ENCODE measurements around the gene TENT5C. TPM values are rescaled to one million over a fixed set of nuclear protein-coding genes. Genes with fewer than 3 reads are reported as not detected.

Gene TENT5C
- total RNA-seq, 1 experiment from 2014 or later, result 1.4 TPM

DNA sequence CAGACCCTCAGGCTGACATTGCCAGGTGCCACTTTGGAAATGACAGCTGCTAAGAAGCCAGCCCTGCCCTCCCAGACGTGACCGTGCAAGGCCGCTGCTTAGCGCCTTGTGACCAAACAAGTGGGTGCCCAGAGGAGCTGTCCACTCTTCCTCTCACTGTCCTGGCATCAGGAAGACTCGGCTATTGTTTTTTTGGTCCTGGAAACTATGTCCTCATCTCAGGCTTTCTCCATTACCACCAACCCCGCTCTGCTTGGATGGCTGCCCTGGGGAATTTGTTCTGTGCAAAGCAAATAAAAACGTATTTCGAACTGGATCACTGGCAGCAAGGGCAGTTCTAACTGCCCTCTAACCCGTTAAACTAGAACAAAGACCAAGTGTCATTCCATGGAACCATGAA lies 13.7 kb upstream of the TENT5C start:
- Histone ChIP-seq H3K27ac (ENCODE audit: low read depth, low read length) (no peak overlapping the region), H3K4me1 (ENCODE audit: control insufficient read depth in 1 of 2, insufficient read depth in 2 of 2, low read length in 2 of 2) (no peaks in the 10 kb centered on the region), H4K20me1 (ENCODE audit: insufficient read depth) (no peaks in the 10 kb centered on the region), H2AFZ (ENCODE audit: low read depth, low read length, poor library complexity, severe bottlenecking) (no peak overlapping the region), H3K36me3 (ENCODE audit: control insufficient read depth in 1 of 2, insufficient read depth in 2 of 2, low read length in 2 of 2) (no peaks in the 10 kb centered on the region), H3K4me2 (ENCODE audit: low read length) (no peak overlapping the region), H3K9me2 (ENCODE audit: insufficient read depth) (no peaks in the 10 kb centered on the region), H3K4me3 (replicated peaks in 1 of 2; ENCODE audit: low read depth in 1 of 2, low read length in 2 of 2) (no peak overlapping the region), H3K9ac (ENCODE audit: low read length) (no peak overlapping the region), H3K27me3 (ENCODE audit: insufficient read depth, low read length) (no peaks in the 10 kb centered on the region), H3K79me2 (ENCODE audit: insufficient read depth, low read length) (no peaks in the 10 kb centered on the region), H3K9me3 (ENCODE audit: control insufficient read depth in 1 of 2, insufficient read depth in 1 of 2, low read depth in 1 of 2, low read length in 2 of 2) (no peaks in the 10 kb centered on the region)
- intact Hi-C loops (cut with micrococcal nuclease), result no loop called here
- ChIA-PET CTCF (no interaction called here), RAD21 (ENCODE audit: low non-redundant PET in 1 of 2, low total read pairs in 2 of 2, uncharacterized antibody in 2 of 2, unreplicated experiment in 2 of 2) (no interaction called here), POLR2A (no interaction called here)
- TF ChIP-seq, protein P1, sequence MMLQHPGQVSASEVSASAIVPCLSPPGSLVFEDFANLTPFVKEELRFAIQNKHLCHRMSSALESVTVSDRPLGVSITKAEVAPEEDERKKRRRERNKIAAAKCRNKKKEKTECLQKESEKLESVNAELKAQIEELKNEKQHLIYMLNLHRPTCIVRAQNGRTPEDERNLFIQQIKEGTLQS (IDR thresholded peaks at IDR 0.05), result no peak
- TF ChIP-seq, protein P2, sequence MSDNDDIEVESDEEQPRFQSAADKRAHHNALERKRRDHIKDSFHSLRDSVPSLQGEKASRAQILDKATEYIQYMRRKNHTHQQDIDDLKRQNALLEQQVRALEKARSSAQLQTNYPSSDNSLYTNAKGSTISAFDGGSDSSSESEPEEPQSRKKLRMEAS (IDR thresholded peaks at IDR 0.05), result no peak
- TF ChIP-seq EGR1 (IDR thresholded peaks at IDR 0.05; ENCODE audit: low read depth) (no peak), FOSL1 (IDR thresholded peaks at IDR 0.05; ENCODE audit: low read depth) (no peak), SRF (IDR thresholded peaks at IDR 0.05; ENCODE audit: low read depth) (no peak)
- TF ChIP-seq, protein P3, sequence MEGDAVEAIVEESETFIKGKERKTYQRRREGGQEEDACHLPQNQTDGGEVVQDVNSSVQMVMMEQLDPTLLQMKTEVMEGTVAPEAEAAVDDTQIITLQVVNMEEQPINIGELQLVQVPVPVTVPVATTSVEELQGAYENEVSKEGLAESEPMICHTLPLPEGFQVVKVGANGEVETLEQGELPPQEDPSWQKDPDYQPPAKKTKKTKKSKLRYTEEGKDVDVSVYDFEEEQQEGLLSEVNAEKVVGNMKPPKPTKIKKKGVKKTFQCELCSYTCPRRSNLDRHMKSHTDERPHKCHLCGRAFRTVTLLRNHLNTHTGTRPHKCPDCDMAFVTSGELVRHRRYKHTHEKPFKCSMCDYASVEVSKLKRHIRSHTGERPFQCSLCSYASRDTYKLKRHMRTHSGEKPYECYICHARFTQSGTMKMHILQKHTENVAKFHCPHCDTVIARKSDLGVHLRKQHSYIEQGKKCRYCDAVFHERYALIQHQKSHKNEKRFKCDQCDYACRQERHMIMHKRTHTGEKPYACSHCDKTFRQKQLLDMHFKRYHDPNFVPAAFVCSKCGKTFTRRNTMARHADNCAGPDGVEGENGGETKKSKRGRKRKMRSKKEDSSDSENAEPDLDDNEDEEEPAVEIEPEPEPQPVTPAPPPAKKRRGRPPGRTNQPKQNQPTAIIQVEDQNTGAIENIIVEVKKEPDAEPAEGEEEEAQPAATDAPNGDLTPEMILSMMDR (IDR thresholded peaks at IDR 0.05 in 2 of 3, conservative IDR thresholded peaks at IDR 0.05 in 1 of 3; ENCODE audit: borderline replicate concordance in 1 of 3, insufficient read depth in 1 of 3, low read depth in 2 of 3, low read length in 2 of 3), result no peak
- DNase-seq (ENCODE audit: low read depth, low spot score), result no peak
- BruUV-seq (replicated peaks), result no TSS peak
- ATAC-seq, result no peak

DNA sequence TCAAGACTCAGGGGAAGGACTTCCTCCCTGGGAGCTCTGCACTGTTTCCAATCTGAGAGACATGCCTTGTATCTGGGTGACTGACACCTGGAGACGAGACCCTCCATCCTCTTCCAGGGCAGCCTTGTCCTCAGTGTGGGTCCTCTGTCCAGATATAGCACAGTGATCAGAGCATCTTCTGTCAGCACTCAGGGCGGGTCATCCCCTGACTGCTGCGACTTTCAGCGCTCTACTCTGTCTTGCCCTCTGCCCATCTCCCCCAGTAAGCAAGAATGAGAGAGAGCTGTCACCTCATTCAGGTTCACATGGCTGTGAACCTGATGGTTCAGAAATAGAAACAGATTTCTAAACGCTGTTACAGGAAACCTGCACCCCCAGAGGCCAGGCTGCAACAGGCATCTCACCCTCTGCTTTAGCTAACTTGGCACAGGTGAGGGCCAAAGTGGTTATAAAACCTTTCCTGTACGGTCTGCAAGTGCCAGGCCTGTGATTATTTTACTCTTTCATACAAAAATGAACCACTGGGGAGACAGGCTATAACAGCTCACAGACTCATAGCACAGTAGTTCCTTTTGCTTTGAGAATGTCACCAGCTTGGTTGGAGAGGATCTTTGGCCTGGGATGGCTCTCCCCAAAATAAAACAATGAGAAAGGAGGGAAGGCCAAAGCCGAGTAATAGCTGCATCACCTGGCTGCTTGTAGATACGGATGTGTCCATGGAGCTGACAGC lies 11.4 kb upstream of the TENT5C start:
- no peaks in the 10 kb centered on the region for H3K9me2 ChIP-seq (ENCODE audit: insufficient read depth)
- no peaks in the 10 kb centered on the region for H4K20me1 ChIP-seq (ENCODE audit: insufficient read depth)
- DNase-seq (ENCODE audit: low read depth, low spot score) (no peak), ATAC-seq (no peak)
- ChIA-PET POLR2A (no interaction called here), CTCF (no interaction called here), RAD21 (ENCODE audit: low non-redundant PET in 1 of 2, low total read pairs in 2 of 2, uncharacterized antibody in 2 of 2, unreplicated experiment in 2 of 2) (no interaction called here)
- no peaks in the 10 kb centered on the region for H3K9me3 ChIP-seq (ENCODE audit: control insufficient read depth in 1 of 2, insufficient read depth in 1 of 2, low read depth in 1 of 2, low read length in 2 of 2)
- no peak overlapping the region for H3K27ac ChIP-seq (ENCODE audit: low read depth, low read length)
- no peaks in the 10 kb centered on the region for H3K36me3 ChIP-seq (ENCODE audit: control insufficient read depth in 1 of 2, insufficient read depth in 2 of 2, low read length in 2 of 2)
- H2AFZ ChIP-seq (ENCODE audit: low read depth, low read length, poor library complexity, severe bottlenecking), result no peak overlapping the region
- H3K9ac ChIP-seq (ENCODE audit: low read length), result no peak overlapping the region
- H3K27me3 ChIP-seq (ENCODE audit: insufficient read depth, low read length), result no peaks in the 10 kb centered on the region
- H3K79me2 ChIP-seq (ENCODE audit: insufficient read depth, low read length), result no peaks in the 10 kb centered on the region
- H3K4me2 ChIP-seq (ENCODE audit: low read length), result no peak overlapping the region
- no TSS peak for BruUV-seq (replicated peaks)
- no peak overlapping the region for H3K4me3 ChIP-seq (replicated peaks in 1 of 2; ENCODE audit: low read depth in 1 of 2, low read length in 2 of 2)
- H3K4me1 ChIP-seq (ENCODE audit: control insufficient read depth in 1 of 2, insufficient read depth in 2 of 2, low read length in 2 of 2), result no peaks in the 10 kb centered on the region
- intact Hi-C loops (cut with micrococcal nuclease), result no loop called here
- TF ChIP-seq, protein P2 (IDR thresholded peaks at IDR 0.05), result no peak
- TF ChIP-seq TCF7L2 (IDR thresholded peaks at IDR 0.05; ENCODE audit: borderline replicate concordance, extremely low read depth, insufficient read depth, insufficient read length) (no peak), ELF1 (IDR thresholded peaks at IDR 0.05; ENCODE audit: borderline replicate concordance, low read depth) (no peak), EZH2 (IDR thresholded peaks at IDR 0.05) (no peak), POLR2AphosphoS5 (IDR thresholded peaks at IDR 0.05; ENCODE audit: low read depth, low read length) (no peak), SRF (IDR thresholded peaks at IDR 0.05; ENCODE audit: low read depth) (no peak), JUND (IDR thresholded peaks at IDR 0.05) (no peak), ZFX (IDR thresholded peaks at IDR 0.05) (no peak), SP1 (IDR thresholded peaks at IDR 0.05; ENCODE audit: low read depth) (no peak), YY1 (IDR thresholded peaks at IDR 0.05; ENCODE audit: extremely low read depth, insufficient replicate concordance, low read depth, low read length) (no peak), EGR1 (IDR thresholded peaks at IDR 0.05; ENCODE audit: low read depth) (no peak)
- TF ChIP-seq, protein P3 (IDR thresholded peaks at IDR 0.05 in 2 of 3, conservative IDR thresholded peaks at IDR 0.05 in 1 of 3; ENCODE audit: borderline replicate concordance in 1 of 3, insufficient read depth in 1 of 3, low read depth in 2 of 3, low read length in 2 of 3), result no peak
